Activated CD8-positive, alpha-beta memory T cell treated with anti-CD3 and anti-CD28 coated beads, Interleukin-2, amount 50 U/mL, for 4 hours (primary cell): ENCODE data around the gene EGF.
"Not testable (repeated sequence)": the region's sequence is repeated elsewhere in the genome, so short reads cannot be mapped to it uniquely, and the experiment has no call there.

Experiments
- DNase-seq: peaks from one replicate; pipeline ENCODE4 v3.0.0-alpha.2; 2020

EGF gene

DNA sequence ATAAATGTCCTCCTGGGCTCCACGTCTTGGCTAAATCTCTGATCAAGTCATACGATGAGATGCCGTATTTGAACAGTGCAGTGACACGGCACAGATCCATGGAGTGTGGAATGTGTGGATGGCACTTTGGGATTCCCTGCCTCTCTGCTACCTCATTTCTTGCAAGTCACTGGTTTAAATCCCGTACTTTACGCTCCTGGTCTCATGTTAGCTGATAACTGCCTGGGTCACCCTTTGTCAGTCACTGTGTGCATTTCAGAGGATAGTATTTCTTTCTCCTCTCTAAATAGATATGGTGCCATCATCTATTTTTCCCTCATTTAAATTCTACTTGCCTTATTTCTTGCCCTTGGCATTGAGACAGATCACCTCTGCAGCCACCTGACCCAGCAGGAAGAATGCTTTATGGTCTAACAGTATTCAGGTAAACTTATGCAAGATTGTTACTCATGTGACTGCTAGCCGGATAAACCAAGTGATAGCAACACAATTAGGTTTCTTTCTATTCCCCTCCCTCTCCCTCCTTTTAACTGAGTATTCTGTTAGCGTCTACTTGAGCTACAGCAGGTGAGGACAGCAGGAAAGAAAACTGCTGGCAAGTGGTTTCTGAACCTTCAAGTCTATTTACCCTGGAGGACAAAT lies 2.8 kb downstream of the EGF start:
- DNase-seq = no peak

DNA sequence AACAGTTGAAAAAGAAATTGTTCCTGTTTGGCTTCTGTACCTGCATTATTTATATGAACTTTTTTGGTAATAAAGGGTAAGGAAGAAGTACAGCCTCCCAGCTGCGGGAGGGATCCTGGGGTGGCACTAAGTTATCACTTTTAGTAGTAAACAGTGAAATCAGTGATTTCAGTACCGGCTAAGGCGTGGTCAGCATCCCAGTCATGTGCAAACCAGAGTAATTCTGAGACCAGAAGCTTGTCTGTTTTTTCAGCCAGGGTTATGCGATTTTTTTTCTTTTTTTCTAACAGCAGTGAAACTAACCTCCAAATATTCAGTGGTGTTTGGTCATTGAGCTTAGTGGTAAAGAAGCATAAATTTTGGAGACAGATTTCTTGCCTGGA lies 3.3 kb downstream of the EGF start:
- no peak for DNase-seq

DNA sequence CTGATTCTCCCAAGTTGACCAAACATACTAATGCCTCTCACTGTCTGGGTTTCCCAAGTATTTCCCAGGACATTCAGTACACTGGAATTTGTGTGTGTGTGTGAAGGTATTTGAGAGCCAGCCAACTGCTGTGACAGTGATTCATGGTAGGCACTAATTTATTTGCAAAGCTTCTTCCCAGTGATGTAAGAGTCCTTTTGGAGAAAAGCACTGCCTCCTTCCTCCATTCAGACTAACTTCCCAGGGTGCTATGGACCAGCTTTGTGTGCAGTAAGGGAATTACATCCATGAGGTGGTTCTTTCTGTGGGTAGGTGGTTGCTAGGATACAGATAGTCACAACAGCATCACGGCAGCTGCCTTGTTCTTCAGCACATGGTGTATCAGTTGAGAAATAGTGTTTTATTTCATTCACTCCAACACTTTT lies 8.7 kb downstream of the EGF start:
- no peak for DNase-seq

DNA sequence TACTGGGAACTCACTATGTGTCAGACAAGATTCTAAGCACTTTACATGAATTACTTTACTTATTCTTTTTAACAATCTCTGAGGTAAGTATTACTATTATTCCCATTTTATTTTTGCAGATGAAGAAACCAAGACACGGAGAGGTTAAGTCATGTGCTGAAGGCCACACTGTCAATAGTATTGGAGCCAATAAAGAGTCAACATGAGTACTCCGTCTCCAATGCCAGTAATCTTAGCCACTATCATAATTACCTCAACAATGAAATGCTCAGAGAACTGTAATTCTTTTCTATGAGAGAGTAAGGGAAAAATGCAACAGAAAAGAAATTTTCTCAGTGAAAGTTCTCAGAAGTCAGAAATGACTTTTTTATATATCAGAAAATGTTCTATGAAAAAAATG lies 12.7 kb downstream of the EGF start:
- no peak for DNase-seq

DNA sequence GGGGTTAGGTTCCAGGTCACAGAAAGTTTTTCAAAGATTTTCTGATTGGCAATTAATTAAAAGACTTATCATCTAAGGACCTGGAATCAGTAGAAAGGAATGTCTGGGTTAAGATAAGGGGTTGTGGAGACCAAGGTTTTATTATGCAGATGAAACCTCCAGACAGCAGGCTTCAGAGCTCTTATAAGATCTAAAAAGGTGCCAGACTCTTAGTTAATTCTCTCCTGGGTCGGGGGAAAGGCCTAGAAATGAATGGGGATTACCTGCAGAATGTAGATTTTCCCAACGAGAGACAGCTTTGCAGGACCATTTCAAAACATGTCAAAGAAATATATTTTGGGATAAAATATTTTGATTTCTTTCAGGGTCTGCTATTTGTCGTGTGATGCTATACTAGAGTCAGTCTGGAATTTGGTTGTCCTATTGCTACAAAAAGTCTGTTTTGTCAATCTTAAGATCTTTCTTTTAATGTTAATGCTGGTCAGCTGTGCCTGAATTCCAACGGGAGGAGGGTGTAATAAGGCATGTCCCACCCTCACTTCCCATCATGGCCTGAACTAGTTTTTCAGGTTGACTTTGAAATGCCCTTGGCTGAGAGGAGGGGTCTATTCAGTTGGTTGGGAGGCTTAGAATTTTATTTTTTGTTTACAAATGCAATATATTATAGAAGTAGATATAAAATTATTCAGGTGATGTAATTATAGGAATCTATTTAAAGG lies 15.8 kb downstream of the EGF start:
- DNase-seq = no peak

DNA sequence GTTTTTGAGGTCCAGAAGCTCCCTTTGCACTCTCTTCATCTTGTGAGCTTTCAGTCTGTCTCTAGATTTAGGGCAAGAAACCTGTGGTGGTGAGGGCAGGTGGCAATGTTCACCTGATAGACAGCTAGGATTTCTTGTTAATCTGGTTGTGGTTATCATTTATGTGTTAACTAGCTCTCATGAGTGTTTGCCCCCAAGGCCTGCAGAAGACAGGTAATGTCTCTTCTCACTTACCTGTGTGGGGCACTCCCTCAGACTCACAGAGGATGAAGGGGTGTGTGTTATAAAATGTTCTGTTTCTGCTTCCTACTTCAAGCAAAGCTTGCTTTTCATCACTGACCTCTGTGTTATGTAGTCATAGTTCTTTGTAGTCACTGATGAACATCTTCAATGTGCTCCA lies 17.8 kb downstream of the EGF start:
- DNase-seq = no peak

DNA sequence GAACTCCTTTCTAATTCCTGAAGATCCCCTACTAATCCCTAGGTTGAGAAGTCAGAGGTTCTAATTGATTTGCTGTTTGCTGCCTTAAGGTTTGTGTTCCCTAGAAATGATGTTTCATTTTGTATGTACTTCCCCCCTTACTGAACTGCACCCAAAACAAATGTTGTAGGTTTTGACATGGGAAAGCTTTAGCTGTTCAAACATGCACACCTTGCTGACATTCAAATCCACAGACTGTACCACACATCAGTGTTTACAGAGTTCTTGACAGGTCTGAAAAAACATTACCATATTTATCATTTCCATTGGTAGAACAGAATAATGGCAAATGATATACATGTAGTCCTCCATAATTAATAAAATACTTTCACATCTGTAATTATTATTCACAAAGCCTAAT lies 18.2 kb downstream of the EGF start:
- DNase-seq = no peak

DNA sequence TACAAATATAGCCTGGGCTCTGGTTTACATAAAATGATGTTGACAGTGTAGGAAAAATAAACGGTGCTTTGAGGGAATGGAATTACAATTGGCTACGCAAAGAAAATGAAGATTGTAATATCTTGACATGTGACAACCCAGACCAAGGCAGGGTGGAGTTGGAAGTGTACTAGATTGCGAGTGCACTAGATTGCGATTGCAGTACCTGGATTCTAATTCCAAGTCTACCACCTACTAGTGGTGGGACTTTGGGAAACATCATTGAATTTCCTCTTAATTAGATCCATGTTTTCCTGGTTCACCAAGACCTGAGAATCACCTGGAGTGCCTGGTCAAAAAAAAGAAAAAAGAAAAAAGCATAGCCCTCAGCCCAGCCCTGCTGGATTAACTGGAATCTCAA lies 18.6 kb downstream of the EGF start:
- DNase-seq = no peak

DNA sequence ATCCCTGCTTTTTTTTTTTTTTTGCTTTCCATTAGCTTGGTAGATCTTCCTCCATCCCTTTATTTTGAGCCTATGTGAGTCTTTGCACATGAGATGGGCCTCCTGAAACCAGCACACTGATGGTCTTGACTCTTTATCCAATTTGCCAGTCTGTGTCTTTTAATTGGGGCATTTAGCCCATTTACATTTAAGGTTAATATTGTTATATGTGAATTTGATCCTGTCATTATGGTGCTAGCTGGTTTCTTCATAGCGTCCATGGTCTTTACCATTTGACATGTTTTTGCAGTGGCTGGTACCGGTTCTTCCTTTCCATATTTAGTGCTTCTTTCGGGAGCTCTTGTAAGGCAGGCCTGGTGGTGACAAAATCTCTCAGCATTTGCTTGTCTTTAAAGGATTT lies 24.7 kb downstream of the EGF start:
- DNase-seq = not testable (repeated sequence)

DNA sequence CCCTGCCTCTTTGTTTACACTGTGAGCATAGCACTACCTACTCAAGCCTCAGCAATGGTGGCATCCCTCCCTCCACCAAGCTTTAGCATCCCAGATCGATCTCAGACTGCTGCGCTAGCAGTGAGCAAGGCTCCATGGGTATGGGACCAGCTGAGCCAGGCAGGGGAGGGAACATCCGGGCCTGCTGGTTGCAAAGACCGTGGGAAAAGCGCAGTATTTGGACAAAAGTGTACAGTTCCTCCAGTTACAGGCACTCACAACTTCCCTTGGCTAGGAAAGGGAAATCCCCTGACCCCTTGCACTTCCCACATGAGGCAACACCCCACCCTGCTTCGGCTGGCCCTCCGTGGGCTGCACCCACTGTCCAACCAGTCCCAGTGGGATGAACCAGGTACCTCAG lies 26.5 kb downstream of the EGF start:
- no peak for DNase-seq

DNA sequence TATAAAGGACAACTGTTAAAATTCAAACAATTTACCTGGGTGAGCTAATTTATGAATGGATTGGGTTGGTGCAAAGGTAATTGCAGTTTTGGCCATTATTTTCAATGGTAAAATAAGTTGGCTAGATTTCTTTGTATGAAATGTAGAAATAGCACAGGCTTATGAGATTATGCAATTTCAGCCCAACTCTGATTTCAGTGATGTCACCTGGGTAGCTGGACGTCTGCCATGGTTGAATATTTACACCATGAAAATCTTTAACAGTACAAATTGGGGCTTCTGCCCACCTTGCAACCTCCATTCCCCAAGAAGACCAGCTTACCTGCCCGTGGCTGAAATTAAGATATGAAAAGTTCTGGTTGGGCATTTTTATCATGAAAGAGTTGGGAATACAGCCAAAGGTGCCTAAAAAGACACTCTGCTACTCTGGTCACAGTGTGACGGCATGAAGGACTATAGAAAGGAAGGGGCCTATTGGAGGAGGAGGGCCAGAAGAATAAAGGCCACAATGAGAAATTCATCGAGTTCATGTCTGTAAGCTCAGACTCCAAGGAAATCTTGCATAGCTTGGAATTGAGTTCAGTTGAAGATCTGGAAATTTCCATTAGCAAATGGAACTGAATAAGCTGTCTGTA lies 29.7 kb downstream of the EGF start:
- no peak for DNase-seq

DNA sequence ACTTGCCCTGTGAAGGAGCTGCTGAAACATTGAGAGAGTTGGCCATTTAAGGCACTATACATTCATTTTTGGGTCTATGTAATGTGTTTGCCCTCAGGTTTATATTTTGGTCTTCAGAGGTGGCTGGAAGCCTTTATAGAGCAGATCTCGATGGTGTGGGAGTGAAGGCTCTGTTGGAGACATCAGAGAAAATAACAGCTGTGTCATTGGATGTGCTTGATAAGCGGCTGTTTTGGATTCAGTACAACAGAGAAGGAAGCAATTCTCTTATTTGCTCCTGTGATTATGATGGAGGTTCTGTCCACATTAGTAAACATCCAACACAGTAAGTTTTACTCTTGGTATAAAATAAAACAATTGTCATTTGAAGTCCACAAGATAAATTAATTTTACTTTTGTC lies 31.1 kb downstream of the EGF start:
- no peak for DNase-seq

DNA sequence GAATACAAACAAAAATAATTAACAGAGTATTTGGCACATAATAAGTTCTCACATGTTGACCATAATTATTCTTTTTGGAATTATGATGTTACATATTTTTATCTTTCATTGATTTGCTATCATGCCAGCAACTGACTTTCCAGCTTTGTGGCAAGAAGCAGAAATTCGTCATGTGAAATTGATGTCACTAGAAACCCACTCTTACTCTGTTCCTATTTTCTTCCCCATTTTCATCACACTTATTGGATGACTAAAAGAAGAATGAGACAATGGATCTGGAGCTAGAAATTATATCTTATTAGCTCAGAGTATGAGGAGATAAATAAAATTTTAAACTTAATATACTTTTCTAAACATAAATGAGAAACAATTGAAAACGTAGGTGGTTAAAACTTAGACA lies 31.9 kb downstream of the EGF start:
- no peak for DNase-seq

DNA sequence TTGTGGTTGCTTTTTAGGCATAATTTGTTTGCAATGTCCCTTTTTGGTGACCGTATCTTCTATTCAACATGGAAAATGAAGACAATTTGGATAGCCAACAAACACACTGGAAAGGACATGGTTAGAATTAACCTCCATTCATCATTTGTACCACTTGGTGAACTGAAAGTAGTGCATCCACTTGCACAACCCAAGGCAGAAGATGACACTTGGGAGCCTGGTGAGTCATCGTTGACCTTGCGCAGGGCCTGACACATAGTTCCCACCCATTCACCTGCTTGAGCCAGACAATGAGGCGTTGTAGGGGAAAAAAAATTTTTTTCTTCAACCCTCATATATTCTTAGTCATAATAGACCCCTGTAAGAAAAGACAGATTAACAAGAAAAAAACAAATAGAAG lies 32.4 kb downstream of the EGF start:
- peak; percentile 19 for DNase-seq

DNA sequence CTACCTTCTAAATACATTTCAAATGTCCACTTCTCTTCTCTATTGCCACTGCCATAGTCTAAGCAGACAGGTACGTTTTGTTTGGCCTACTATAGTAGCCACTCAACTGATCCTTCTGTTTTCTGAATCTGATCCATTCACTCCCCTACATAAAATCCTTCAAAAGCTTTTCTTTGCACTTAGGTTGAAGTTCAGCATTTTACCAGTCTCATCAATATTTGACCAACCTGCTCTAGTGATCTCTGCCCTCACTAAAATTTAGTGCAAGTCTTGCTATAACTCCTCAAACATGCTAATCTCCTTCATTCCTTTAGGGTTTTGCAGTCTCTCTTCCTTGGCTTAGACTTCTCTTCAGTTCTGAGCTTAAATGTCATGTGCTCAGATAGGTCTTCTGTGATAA lies 33.4 kb downstream of the EGF start:
- DNase-seq = no peak

DNA sequence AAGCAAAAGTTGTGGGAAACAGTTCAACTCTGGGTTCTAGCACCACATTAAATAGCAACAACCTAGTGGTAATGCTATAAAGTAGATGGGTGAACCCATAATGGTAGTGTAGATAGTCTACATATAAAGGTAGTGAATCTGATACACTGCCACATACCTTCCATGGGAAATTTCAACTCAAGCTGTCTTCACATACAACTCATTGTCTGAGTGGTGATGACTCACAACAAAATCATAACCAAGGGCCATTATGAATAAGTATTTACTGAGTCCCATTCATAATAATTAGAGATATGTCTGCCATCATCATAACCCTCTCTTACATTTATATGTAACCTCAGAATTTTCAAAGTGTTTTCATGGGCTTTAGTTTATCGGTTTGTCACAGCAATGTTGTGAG lies 34.8 kb downstream of the EGF start:
- no peak for DNase-seq

DNA sequence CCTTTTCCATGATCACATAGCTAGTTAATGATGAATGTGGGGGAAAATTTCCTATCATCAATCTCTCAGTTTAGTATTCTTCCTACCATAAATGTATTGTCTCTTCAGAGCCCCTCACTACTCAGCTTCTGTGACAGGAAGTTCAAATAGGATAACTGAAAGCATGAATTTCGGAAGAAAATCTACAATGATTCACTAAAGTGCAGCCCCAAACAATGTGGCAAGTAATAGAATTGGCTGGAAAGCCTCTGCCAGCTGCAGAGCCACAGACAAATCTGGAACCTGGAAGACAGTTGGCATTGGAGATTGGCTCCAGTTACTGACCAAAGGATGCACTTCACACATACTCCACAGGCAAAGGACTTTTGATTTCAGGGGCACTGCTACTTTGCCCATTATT lies 35.2 kb downstream of the EGF start:
- DNase-seq = no peak

DNA sequence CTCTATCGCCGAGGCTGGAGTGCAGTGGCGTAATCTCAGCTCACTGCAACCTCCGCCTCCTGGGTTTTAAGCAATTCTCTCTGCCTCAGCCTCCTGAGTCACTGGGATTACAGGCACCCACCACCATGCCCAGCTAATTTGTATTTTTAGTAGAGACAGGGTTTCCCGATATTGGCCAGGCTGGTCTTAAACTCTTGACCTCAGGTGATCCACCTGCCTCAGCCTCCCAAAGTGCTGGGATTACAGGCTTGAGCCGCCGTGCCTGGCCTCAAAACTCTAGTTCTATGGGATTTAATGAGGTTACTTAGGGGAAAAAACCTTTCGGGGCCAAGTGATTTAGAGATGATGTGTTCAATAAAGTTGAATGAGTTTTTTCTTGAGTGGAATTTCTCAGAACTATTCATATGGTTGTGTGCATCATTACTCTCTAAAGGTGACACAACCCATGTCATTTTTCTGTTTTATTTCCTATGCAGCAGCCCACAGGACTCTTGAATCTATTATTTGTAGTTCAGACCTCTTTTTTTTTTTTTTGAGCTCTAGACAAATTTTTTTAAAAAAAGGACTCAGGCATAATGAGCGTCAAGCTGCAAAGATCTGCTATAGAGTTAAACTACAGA lies 36.5 kb downstream of the EGF start:
- DNase-seq = not testable (repeated sequence)

DNA sequence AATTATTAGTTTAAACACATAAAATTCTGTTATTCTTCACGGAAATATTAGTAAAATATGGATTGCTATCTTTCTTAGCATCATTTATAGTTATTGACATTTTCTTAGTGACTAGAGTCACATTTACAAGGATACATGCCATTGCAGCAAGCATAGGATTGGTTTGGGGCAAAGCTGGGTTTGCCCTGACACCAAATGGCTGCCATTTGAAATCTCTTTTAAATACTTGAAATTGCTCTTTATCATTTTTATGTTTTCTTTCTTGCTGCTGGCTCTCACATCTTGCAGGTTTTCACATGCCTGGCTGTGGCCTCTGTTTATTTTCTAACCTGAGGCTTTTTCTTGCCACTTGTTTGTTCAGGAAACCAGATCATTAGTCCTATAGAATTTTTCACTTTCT lies 39.9 kb downstream of the EGF start:
- DNase-seq = no peak

DNA sequence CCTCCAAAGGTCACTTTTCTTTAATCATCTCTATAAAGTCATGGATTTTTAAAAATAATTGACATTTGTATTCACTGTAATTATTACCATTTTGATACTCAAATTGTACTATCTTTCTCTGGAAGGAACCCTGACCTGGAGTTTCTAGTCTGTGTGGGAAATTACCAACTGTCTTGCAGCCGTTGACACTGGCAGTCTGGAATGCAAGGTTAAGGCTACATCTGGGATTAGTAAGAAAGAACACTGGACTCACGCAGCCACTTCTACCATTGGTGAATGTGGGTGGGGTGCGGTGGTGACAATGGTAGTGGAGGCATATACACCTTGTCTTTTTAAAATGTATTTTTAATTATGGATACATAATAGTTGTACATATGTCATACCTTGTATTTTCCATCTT lies 40.9 kb downstream of the EGF start:
- no peak for DNase-seq

DNA sequence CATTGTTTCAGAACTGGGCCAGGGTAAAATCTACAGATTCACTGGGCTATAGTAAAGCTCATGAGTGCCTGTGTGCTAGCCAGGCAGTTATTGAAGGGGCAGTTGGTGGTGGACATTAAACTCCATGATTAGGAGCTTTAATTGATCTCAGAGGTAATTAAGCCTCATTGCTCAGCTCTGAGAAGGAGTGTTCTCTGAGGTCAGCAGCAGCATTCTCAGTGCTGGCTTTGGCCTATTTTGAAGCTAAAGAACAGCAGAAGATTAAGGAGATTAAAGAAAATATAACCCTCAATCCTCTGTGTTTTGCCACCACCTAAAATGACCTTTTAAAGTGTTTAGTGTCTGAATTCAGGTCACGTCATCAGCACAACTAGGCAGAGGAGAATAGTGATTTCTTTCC lies 42.5 kb downstream of the EGF start:
- no peak for DNase-seq

DNA sequence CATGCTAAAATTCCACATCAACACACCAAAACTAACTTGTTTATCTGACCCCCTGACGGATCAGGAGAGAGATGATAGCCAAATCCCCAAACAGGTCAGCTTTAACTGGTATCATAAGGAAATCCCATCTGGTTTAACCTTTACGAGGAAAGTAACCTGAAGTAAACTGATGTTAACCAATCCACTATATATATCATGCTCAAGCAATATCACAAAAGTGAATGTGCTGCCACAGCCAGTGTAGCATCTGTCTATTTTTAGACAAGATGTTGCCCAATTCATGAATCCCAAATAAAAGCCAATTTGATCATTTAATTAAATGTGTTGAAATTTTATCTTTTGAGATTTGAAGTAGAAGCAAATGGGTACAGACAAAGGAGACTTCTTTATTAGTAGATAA lies 44.5 kb downstream of the EGF start:
- no peak for DNase-seq

DNA sequence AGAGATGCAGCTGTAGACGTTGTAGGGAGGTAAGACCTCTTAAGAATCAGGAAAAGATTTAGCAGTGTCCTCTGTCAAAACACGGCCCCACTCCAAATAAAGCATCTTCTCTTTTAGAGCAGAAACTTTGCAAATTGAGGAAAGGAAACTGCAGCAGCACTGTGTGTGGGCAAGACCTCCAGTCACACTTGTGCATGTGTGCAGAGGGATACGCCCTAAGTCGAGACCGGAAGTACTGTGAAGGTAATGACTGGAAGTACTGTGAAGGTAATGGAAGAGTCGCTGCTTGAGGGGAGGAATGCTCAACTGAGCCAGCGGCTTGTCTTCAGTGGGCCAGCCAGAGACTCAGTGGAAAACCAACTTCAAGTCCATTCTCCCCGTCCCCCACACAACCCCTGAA lies 46.5 kb downstream of the EGF start:
- DNase-seq = no peak

DNA sequence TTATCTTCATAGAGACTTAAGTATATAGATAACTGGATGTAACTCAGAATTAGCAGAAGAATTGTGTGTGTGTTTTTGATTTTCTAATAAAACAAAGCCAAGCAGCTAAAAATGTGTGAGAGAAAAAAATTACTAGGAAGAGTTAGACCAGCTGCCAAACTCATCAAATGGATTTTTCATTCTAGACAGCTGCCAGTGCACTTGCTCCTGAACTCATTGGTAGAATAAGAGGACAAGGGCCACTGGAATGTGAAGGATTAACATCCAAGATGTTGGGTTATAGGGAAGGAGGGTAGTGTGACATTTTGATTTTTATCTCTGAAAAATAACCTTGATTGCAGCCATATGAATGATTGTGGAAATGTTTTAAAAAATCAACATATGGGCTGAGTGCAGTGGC lies 49.7 kb downstream of the EGF start:
- DNase-seq = no peak
